ENCODE results near the gene UBE2V1. TPM values are rescaled to one million over a fixed set of nuclear protein-coding genes. Genes with fewer than 3 reads are reported as not detected.
"Not testable (repeated sequence)": the region's sequence is repeated elsewhere in the genome, so short reads cannot be mapped to it uniquely, and the experiment has no call there.

Gene UBE2V1
- polyA plus RNA-seq (ENCODE audit: low read depth in 6 of 6), result 100 to 1,000 TPM in 5 of 6 donors, 10 to 100 TPM in 1; 99.3 to 153 (median 113) TPM

GRCh38 chr20:50112512-50113419 is at the start of gene UBE2V1:
Gene UBE2V1 (minus strand): TSS chr20:50113150. CDS start chr20:50113128, 22 bp downstream.
- peak; percentile 76 to 77 for ATAC-seq (ENCODE audit: low read depth in 2 of 2)
- Mint-ChIP-seq H3K4me1 (peaks cover 66 to 85% (median 76%) of the 10 kb centered on the region in 3 donors), H3K9me3 (no peaks in the 10 kb centered on the region), H3K27me3 (no peaks in the 10 kb centered on the region), H3K27ac (peak within 1 kb of the TSS; percentile 93 to 99 (median 98)), H3K4me3 (peak within 1 kb of the TSS; percentile 90 to 99 (median 98)), H3K36me3 (no peaks in the 10 kb centered on the region)
- peak; percentile 89 for DNase-seq

- H3K4me3 Mint-ChIP-seq; ATAC-seq (ENCODE audit: low read depth in 2 of 2); H3K9me3 Mint-ChIP-seq; H3K36me3 Mint-ChIP-seq; H3K27me3 Mint-ChIP-seq; DNase-seq; H3K4me1 Mint-ChIP-seq: not testable (repeated sequence)
- H3K27ac Mint-ChIP-seq, result peak overlapping the region in 2 of 6 donors; percentile 17 to 38
Measured at GRCh38 chr20:50161494-50161893, 48.5 kb upstream of the UBE2V1 start.

GRCh38 chr20:50153500-50154377 is 40.8 kb upstream of the UBE2V1 start, which contains the start of gene PEDS1:
Gene PEDS1 (minus strand): TSS chr20:50153723. CDS start chr20:50153637, 86 bp downstream.
- Mint-ChIP-seq H3K4me1 (peaks cover 34 to 52% (median 40%) of the 10 kb centered on the region in 3 donors), H3K9me3 (no peaks in the 10 kb centered on the region), H3K27me3 (no peaks in the 10 kb centered on the region), H3K27ac (peak within 1 kb of the TSS; percentile 39 to 99 (median 94)), H3K4me3 (peak within 1 kb of the TSS; percentile 74 to 95 (median 90)), H3K36me3 (no peaks in the 10 kb centered on the region)
- peak; percentile 98 for ATAC-seq (ENCODE audit: low read depth in 2 of 2)
- peak; percentile 84 for DNase-seq

DNA sequence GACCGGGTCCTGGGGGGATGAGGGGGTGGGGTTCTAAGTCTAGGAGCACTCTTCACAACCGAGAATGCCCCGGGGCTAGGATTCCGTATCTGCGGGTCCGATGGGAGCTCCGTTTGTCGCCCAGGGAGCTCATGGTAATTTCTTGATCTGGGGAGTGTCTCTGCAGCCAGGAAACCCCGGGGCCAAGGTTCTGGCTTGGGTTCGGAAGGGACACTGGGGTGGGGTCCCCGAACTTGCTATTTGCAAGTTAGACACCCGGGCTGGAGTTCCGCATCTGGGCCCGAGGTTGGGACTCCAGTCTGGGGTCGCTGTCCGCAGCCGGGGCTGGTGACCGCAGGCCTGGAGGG is 40.2 kb upstream of the UBE2V1 start:
- peak overlapping the region in 5 of 6 donors; percentile 39 to 99 (median 87) for H3K27ac Mint-ChIP-seq
- H3K4me1 Mint-ChIP-seq, result peaks cover 38 to 57% (median 45%) of the 10 kb centered on the region in 3 donors
- H3K4me3 Mint-ChIP-seq, result peak overlapping the region; percentile 74 to 93 (median 86)
- no peaks in the 10 kb centered on the region for H3K9me3 Mint-ChIP-seq
- no peak for DNase-seq
- no peaks in the 10 kb centered on the region for H3K36me3 Mint-ChIP-seq
- ATAC-seq (ENCODE audit: low read depth in 2 of 2), result peak; percentile 1 to 2
- H3K27me3 Mint-ChIP-seq, result no peaks in the 10 kb centered on the region

GRCh38 chr20:50152394-50153152 is 39.6 kb upstream of the UBE2V1 start:
- no peak for DNase-seq
- no peak for ATAC-seq (ENCODE audit: low read depth in 2 of 2)
- H3K4me3 Mint-ChIP-seq, result peak overlapping the region; percentile 74 to 93 (median 86)
- peak overlapping the region in 5 of 6 donors; percentile 39 to 99 (median 88) for H3K27ac Mint-ChIP-seq
- H3K4me1 Mint-ChIP-seq, result peaks cover 40 to 57% (median 50%) of the 10 kb centered on the region in 3 donors
- H3K9me3 Mint-ChIP-seq, result no peaks in the 10 kb centered on the region
- H3K27me3 Mint-ChIP-seq, result no peaks in the 10 kb centered on the region
- H3K36me3 Mint-ChIP-seq, result no peaks in the 10 kb centered on the region

- Mint-ChIP-seq H3K4me3 (peak overlapping the region in 6 of 8 donors; percentile 22 to 91 (median 82)), H3K9me3 (no peaks in the 10 kb centered on the region), H3K36me3 (no peaks in the 10 kb centered on the region), H3K27ac (peak overlapping the region in 5 of 6 donors; percentile 20 to 99 (median 69)), H3K27me3 (no peaks in the 10 kb centered on the region), H3K4me1 (peaks cover 51 to 70% (median 64%) of the 10 kb centered on the region in 3 donors)
- DNase-seq (no peak), ATAC-seq (ENCODE audit: low read depth in 2 of 2) (no peak)
Measured at GRCh38 chr20:50151034-50151743, 38.2 kb upstream of the UBE2V1 start.

GRCh38 chr20:50149481-50150254 is 36.7 kb upstream of the UBE2V1 start:
- Mint-ChIP-seq H3K36me3 (no peaks in the 10 kb centered on the region), H3K27ac (peak overlapping the region in 5 of 6 donors; percentile 1 to 99 (median 56)), H3K27me3 (no peaks in the 10 kb centered on the region), H3K9me3 (no peaks in the 10 kb centered on the region), H3K4me3 (peak overlapping the region in 1 of 8 donors; percentile 47), H3K4me1 (peaks cover 55 to 75% (median 73%) of the 10 kb centered on the region in 3 donors)
- ATAC-seq (ENCODE audit: low read depth in 2 of 2) (no peak), DNase-seq (no peak)

DNA sequence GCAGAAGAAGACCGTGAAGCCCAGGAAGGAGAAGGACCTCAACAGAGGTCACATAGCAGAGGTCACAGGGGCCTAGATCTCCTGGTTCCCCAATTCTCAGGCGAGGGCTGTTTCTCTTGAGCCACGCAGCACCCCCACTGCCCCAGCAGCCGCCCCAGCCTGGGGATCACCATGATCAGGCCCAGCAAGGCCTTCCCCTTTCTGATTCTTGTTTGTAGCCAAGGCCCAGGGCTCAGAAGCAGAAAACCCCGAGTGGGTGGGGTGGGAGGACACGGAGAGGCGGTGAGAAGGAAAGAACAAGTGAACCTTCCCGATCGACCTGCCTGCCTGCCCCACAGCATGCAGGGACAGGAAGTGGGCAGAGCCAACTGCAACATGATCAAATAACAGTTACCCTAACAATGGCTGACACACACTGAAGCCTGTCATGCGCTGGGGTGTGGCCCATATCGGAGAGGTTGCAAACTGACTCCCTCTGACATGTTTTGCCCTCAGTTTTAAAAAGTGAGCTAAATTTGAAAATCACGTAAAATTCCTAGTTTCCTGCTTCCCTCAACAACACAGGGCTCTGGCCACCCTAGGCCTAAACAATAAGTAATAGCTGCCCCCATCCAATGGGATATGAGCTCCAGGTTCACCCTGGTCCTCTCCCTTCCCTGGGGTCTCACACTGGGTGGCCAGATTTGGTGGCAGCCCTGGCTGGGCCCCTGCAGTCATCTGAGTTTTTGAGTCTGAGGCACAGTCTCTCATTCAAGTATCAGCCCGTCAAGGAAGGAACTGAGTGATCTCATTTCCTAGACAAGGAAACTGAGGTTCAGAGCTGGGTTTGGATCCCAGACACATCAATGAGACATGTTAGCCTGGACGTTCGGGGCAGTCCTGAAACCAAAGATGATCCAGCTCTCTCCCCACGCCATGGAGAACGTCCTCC is 34.0 kb upstream of the UBE2V1 start:
- Mint-ChIP-seq H3K9me3 (no peaks in the 10 kb centered on the region), H3K27ac (peak overlapping the region; percentile 93 to 99 (median 97)), H3K4me3 (peak overlapping the region; percentile 60 to 83 (median 82)), H3K36me3 (peaks cover 0 to 14% of the 10 kb centered on the region in 2 donors), H3K4me1 (peaks cover 51 to 65% (median 64%) of the 10 kb centered on the region in 3 donors), H3K27me3 (no peaks in the 10 kb centered on the region)
- ATAC-seq (ENCODE audit: low read depth in 2 of 2), result peak; percentile 93 to 95
- DNase-seq, result peak; percentile 84

DNA sequence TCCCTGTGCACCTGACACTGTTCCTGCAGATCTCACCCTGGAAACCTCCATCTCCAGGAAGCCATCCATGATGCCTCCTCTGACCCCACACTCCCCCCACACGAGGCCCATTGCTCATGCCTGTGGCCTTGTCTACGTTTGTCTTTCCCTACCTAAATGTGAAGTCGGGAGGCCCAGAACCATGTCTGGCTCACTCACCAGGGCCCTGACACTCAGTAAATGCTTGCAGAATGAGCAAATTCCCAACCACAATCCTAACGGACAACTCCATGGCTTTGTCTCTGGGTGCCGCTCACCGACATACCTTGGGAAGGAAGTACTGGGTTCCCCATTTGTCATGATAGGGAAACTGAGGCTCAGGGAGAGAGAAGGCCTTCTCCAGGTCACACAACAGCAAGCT is 33.3 kb upstream of the UBE2V1 start:
- H3K36me3 Mint-ChIP-seq, result peaks cover 0 to 16% of the 10 kb centered on the region in 2 donors
- no peaks in the 10 kb centered on the region for H3K27me3 Mint-ChIP-seq
- peak overlapping the region; percentile 36 to 83 (median 82) for H3K4me3 Mint-ChIP-seq
- peak overlapping the region; percentile 93 to 99 (median 97) for H3K27ac Mint-ChIP-seq
- H3K4me1 Mint-ChIP-seq, result peaks cover 46 to 59% (median 58%) of the 10 kb centered on the region in 3 donors
- ATAC-seq (ENCODE audit: low read depth in 2 of 2), result no peak
- H3K9me3 Mint-ChIP-seq, result no peaks in the 10 kb centered on the region
- no peak for DNase-seq

- Mint-ChIP-seq H3K27ac (peak overlapping the region; percentile 91 to 99 (median 97)), H3K4me1 (peaks cover 42 to 53% (median 52%) of the 10 kb centered on the region in 3 donors), H3K27me3 (no peaks in the 10 kb centered on the region), H3K4me3 (peak overlapping the region in 6 of 8 donors; percentile 29 to 82 (median 44)), H3K36me3 (peaks cover 0 to 19% of the 10 kb centered on the region in 2 donors), H3K9me3 (no peaks in the 10 kb centered on the region)
- DNase-seq, result no peak
- ATAC-seq (ENCODE audit: low read depth in 2 of 2), result no peak
Measured at GRCh38 chr20:50145566-50145965, 32.6 kb upstream of the UBE2V1 start.

Measured in naive B cell (primary cell).